Measurements from ENCODE around the gene SMAD7.

DNA sequence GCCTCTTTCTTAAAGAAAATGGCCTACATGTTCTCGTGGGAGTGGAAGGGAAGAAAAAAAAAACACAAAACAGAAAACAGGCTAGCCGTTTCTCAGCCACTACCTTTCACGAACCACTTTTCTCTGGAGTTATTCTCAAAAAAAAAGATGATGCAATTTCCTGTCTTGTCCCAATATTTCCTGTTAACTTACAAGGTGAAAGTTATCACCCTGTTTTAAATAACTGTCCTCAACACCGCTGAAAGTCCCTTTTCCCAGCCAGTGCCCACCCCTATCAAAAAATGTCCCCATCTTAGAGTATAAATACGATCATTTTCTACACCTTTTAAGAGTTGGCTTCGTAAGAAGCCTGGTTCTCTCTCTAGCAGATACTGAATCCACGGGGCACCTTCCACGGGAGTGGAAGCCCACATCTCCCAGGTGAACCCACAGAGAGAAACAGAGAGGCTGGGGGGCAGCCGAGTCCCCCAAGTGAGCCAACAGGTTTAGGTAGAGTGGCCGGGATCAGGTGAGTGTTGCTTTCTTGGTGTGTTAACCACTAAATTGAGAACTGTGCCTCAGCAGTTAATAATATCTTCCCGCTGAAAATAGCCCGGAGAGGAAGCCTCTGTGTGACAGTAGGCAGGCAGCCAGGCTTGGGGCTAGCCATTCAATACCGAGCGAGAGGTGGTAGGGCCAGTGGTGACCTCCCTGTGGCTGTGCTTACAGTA lies 15.9 kb downstream of the SMAD7 start:
- no peak for TF ChIP-seq TAF1 (IDR thresholded peaks at IDR 0.05; ENCODE audit: borderline replicate concordance, insufficient read depth, low read length)
- TF ChIP-seq POLR2AphosphoS5 (IDR thresholded peaks at IDR 0.05; ENCODE audit: low read depth, low read length): no peak
- TF ChIP-seq REST (IDR thresholded peaks at IDR 0.05; ENCODE audit: insufficient read depth in 1 of 2, low read depth in 2 of 2, low read length in 2 of 2): no peak
- TF ChIP-seq SIN3A (IDR thresholded peaks at IDR 0.05; ENCODE audit: borderline replicate concordance, insufficient read depth, low read length): no peak
- no peak for TF ChIP-seq FOXP2 (optimal IDR thresholded peaks at IDR 0.05; ENCODE audit: borderline replicate concordance, extremely low read depth, extremely low read length, insufficient read depth)
